PC-9 (cell line): Measurements from ENCODE around the gene PKN2. TPM values are rescaled to one million over a fixed set of nuclear protein-coding genes. Genes with fewer than 3 reads are reported as not detected.

Experiments
- BruUV-seq: library from RNA; stranded (reverse); fragments of 400-500 nt; replicated peaks from 2 replicates; lab custom pipeline; 2021; lab: Mats Ljungman, UMichigan
- CTCF ChIA-PET: fragments of 300-600 bp; sonication (Branson Sonifier 250); formaldehyde crosslinking; loops from one replicate; lab custom pipeline; 2022; ENCODE audit warnings: antibody characterized with exemption; lab: Charles Lee
- POLR2A ChIA-PET: fragments of 300-600 bp; sonication (Branson Sonifier 250); formaldehyde crosslinking; loops from one replicate; lab custom pipeline; 2022; ENCODE audit warnings: antibody characterized with exemption; ENCODE audit not compliant: unreplicated experiment; lab: Charles Lee
- DNase-seq, 2 experiments: peaks; one replicate each; pipeline versions ENCODE4 v3.0.0 to v3.0.0-alpha.2; 2015 to 2022; ENCODE audit warnings: mixed read lengths in 1 of 2
- H2AFZ ChIP-seq: fragments of 200-600 bp; sonication (generic); 2 replicates; pipeline ENCODE4 v1.8.1; 2017; ENCODE audit warnings: antibody characterized with exemption
- H3F3A ChIP-seq: fragments of 200-600 bp; sonication (generic); 2 replicates; pipeline ENCODE4 v1.8.1; 2017; ENCODE audit warnings: antibody characterized with exemption, mild to moderate bottlenecking, low read depth; ENCODE audit not compliant: insufficient read depth
- H3K27ac ChIP-seq: fragments of 200-600 bp; sonication (generic); 2 replicates; pipeline ENCODE4 v1.6.1; 2016; ENCODE audit warnings: mixed run types
- H3K27me3 ChIP-seq: fragments of 200-600 bp; sonication (generic); 2 replicates; pipeline ENCODE4 v1.6.1; 2016; ENCODE audit warnings: low read depth, mixed run types; ENCODE audit not compliant: insufficient read depth
- H3K36me3 ChIP-seq: fragments of 200-600 bp; sonication (generic); 2 replicates; pipeline ENCODE4 v1.6.1; 2016; ENCODE audit warnings: low read depth, mixed run types
- H3K4me1 ChIP-seq: fragments of 200-600 bp; sonication (generic); replicated peaks from 2 replicates; pipeline ENCODE4 v1.6.1; 2016; ENCODE audit warnings: mixed run types; ENCODE audit not compliant: insufficient read depth
- H3K4me2 ChIP-seq: fragments of 200-600 bp; sonication (generic); 2 replicates; pipeline ENCODE4 v1.6.1; 2017; ENCODE audit warnings: mixed run types
- H3K4me3 ChIP-seq: fragments of 200-600 bp; sonication (generic); 2 replicates; pipeline ENCODE4 v1.6.1; 2016; ENCODE audit warnings: mixed run types
- H3K79me2 ChIP-seq: fragments of 200-600 bp; sonication (generic); 2 replicates; pipeline ENCODE4 v1.6.1; 2017; ENCODE audit warnings: low read depth, mixed run types
- H3K9me2 ChIP-seq: fragments of 200-600 bp; sonication (generic); 2 replicates; pipeline ENCODE4 v1.8.1; 2017; ENCODE audit warnings: mild to moderate bottlenecking; ENCODE audit not compliant: insufficient read depth
- H3K9me3 ChIP-seq: fragments of 200-600 bp; sonication (generic); 2 replicates; pipeline ENCODE4 v1.8.1; 2016; ENCODE audit warnings: low read depth; ENCODE audit not compliant: insufficient read depth
- H4K20me1 ChIP-seq: fragments of 200-600 bp; sonication (generic); 2 replicates; pipeline ENCODE4 v1.8.1; 2017; ENCODE audit not compliant: insufficient read depth
- CTCF ChIP-seq: fragments of 200-600 bp; sonication (generic); conservative IDR thresholded peaks from 2 replicates; pipeline ENCODE4 v1.6.1; 2017; ENCODE audit warnings: mixed run types, antibody characterized with exemption, mild to moderate bottlenecking, moderate library complexity
- EZH2 ChIP-seq: fragments of 200-600 bp; sonication (generic); IDR thresholded peaks from 2 replicates; pipeline ENCODE4 v1.8.0; 2017; ENCODE audit warnings: antibody characterized with exemption, low read depth
- intact Hi-C: fragments of 100-400 bp; cut with micrococcal nuclease; formaldehyde crosslinking; loops from one replicate; pipeline ENCODE4 v1.10.0; 2022; ENCODE audit not compliant: unreplicated experiment
- total RNA-seq: library from RNA; stranded (reverse); gene quantifications from 2 replicates; pipeline ENCODE4 v1.2.3, GENCODE V29; 2021

The PKN2 gene
- total RNA-seq, 1 experiment from 2014 or later = 79.3 TPM

- H3K4me1 ChIP-seq = no peaks in the 10 kb centered on the region
- peak in 1 of 2 experiments; percentile 12 for DNase-seq
- no peak overlapping the region for H3K4me3 ChIP-seq
- peaks cover 92% of the 10 kb centered on the region for H3K79me2 ChIP-seq
- H2AFZ ChIP-seq = no peak overlapping the region
- BruUV-seq = no TSS peak
- no peaks in the 10 kb centered on the region for H3K27me3 ChIP-seq
- peaks cover 11% of the 10 kb centered on the region; the same call in 1 of the 2 replicates for H3F3A ChIP-seq
- ChIA-PET POLR2A (no interaction called here), CTCF (no interaction called here)
- intact Hi-C loops = no loop called here
- H3K9me2 ChIP-seq = 0 out of 2 replicates have a peak, but pooled peaks cover 3% of the 10 kb centered on the region
- H3K9me3 ChIP-seq = peaks cover 12% of the 10 kb centered on the region
- H4K20me1 ChIP-seq = peaks cover 14% of the 10 kb centered on the region; the same call in 1 of the 2 replicates
- peaks cover 25% of the 10 kb centered on the region; the same call in 1 of the 2 replicates for H3K36me3 ChIP-seq
- no peak overlapping the region for H3K4me2 ChIP-seq
- TF ChIP-seq CTCF = peak; percentile 88
- TF ChIP-seq EZH2 = no peak
- H3K27ac ChIP-seq = no peak overlapping the region
Measured at GRCh38 chr1:88736633-88737248, 52.7 kb downstream of the PKN2 start.

- ChIA-PET POLR2A (no interaction called here), CTCF (no interaction called here)
- peaks cover 12% of the 10 kb centered on the region for H3K9me3 ChIP-seq
- H2AFZ ChIP-seq = no peak overlapping the region
- H3K79me2 ChIP-seq = peaks cover 85% of the 10 kb centered on the region
- H3F3A ChIP-seq = peaks cover 11% of the 10 kb centered on the region; the same call in 1 of the 2 replicates
- peaks cover 28% of the 10 kb centered on the region; the same call in 1 of the 2 replicates for H3K36me3 ChIP-seq
- H3K27ac ChIP-seq = 0 out of 2 replicates have a peak overlapping the region, but pooled peaks have one; percentile 4
- H3K27me3 ChIP-seq = no peaks in the 10 kb centered on the region
- H4K20me1 ChIP-seq = peaks cover 14% of the 10 kb centered on the region; the same call in 1 of the 2 replicates
- TF ChIP-seq CTCF = no peak
- no peak for TF ChIP-seq EZH2
- H3K4me2 ChIP-seq = no peak overlapping the region
- H3K9me2 ChIP-seq = 0 out of 2 replicates have a peak, but pooled peaks cover 3% of the 10 kb centered on the region
- no peak for DNase-seq
- BruUV-seq = no TSS peak
- no peaks in the 10 kb centered on the region for H3K4me1 ChIP-seq
- intact Hi-C loops = no loop called here
- H3K4me3 ChIP-seq = no peak overlapping the region
Measured at GRCh38 chr1:88737338-88737927, 53.4 kb downstream of the PKN2 start.

- no TSS peak for BruUV-seq
- no peak overlapping the region for H3K4me3 ChIP-seq
- peaks cover 4% of the 10 kb centered on the region; the same call in 1 of the 2 replicates for H3K9me3 ChIP-seq
- ChIA-PET POLR2A (no interaction called here), CTCF (no interaction called here)
- no peak overlapping the region for H2AFZ ChIP-seq
- H3K9me2 ChIP-seq = 0 out of 2 replicates have a peak, but pooled peaks cover 3% of the 10 kb centered on the region
- TF ChIP-seq CTCF = no peak
- TF ChIP-seq EZH2 = no peak
- H3K27ac ChIP-seq = no peak overlapping the region; the same call in 1 of the 2 replicates
- H3K27me3 ChIP-seq = no peaks in the 10 kb centered on the region
- H3K79me2 ChIP-seq = peaks cover 51% of the 10 kb centered on the region
- peaks cover 41% of the 10 kb centered on the region; the same call in 1 of the 2 replicates for H3K36me3 ChIP-seq
- intact Hi-C loops = no loop called here
- no peak overlapping the region for H3K4me2 ChIP-seq
- H3F3A ChIP-seq = no peaks in the 10 kb centered on the region
- H4K20me1 ChIP-seq = peaks cover 5% of the 10 kb centered on the region; the same call in 1 of the 2 replicates
- no peak for DNase-seq
- no peaks in the 10 kb centered on the region for H3K4me1 ChIP-seq
Measured at GRCh38 chr1:88740784-88741183, 56.7 kb downstream of the PKN2 start.
